Measurements from ENCODE around the gene TSTD1.

Gene TSTD1

GRCh38 chr1:161059293-161059692 is 20.5 kb upstream of the TSTD1 start:
- CTCF ChIA-PET: no interaction called here
- no peak for DNase-seq (ENCODE audit: low spot score)
- TF ChIP-seq CTCF (conservative IDR thresholded peaks at IDR 0.05; ENCODE audit: low read depth): no peak
- no peak overlapping the region for H3K27ac ChIP-seq
- POLR2A ChIA-PET (ENCODE audit: low non-redundant PET): no interaction called here

GRCh38 chr1:161054805-161055204 is 16.0 kb upstream of the TSTD1 start:
- POLR2A ChIA-PET (ENCODE audit: low non-redundant PET): no interaction called here
- no peak for DNase-seq (ENCODE audit: low spot score)
- H3K27ac ChIP-seq: no peak overlapping the region
- CTCF ChIA-PET: no interaction called here
- no peak for TF ChIP-seq CTCF (conservative IDR thresholded peaks at IDR 0.05; ENCODE audit: low read depth)

- CTCF ChIA-PET: no interaction called here
- H3K27ac ChIP-seq: no peak overlapping the region
- DNase-seq (ENCODE audit: low spot score): no peak
- TF ChIP-seq CTCF (conservative IDR thresholded peaks at IDR 0.05; ENCODE audit: low read depth): no peak
- POLR2A ChIA-PET (ENCODE audit: low non-redundant PET): no interaction called here
Observed at GRCh38 chr1:161054232-161054631, 15.5 kb upstream of the TSTD1 start.

- TF ChIP-seq CTCF (conservative IDR thresholded peaks at IDR 0.05; ENCODE audit: low read depth): no peak
- POLR2A ChIA-PET (ENCODE audit: low non-redundant PET): no interaction called here
- CTCF ChIA-PET: interaction anchor here (0.6 kb wide), 1 partner anchor 42 kb away, joined by 3 read pairs; no protein-coding TSS in a partner anchor
- DNase-seq (ENCODE audit: low spot score): no peak
- H3K27ac ChIP-seq: no peak overlapping the region
Observed at GRCh38 chr1:161052899-161053298, 14.1 kb upstream of the TSTD1 start.

- H3K27ac ChIP-seq: no peak overlapping the region
- no peak for DNase-seq (ENCODE audit: low spot score)
- ChIA-PET POLR2A (ENCODE audit: low non-redundant PET) (no interaction called here), CTCF (interaction anchor here (0.6 kb wide), 2 partner anchors 169 to 951 kb away, joined by 3 to 4 read pairs; no protein-coding TSS in a partner anchor)
- TF ChIP-seq CTCF (conservative IDR thresholded peaks at IDR 0.05; ENCODE audit: low read depth): no peak
Observed at GRCh38 chr1:161051219-161051618, 12.5 kb upstream of the TSTD1 start.

GRCh38 chr1:161048949-161049722 is 10.4 kb upstream of the TSTD1 start:
- CTCF ChIA-PET: no interaction called here
- POLR2A ChIA-PET (ENCODE audit: low non-redundant PET): no interaction called here
- DNase-seq (ENCODE audit: low spot score): no peak
- no peak overlapping the region for H3K27ac ChIP-seq
- TF ChIP-seq CTCF (conservative IDR thresholded peaks at IDR 0.05; ENCODE audit: low read depth): no peak

All from RWPE1 (cell line).